SK-N-SH (cell line): ENCODE data around the gene RPL28. TPM values are rescaled to one million over a fixed set of nuclear protein-coding genes. Genes with fewer than 3 reads are reported as not detected.
A peak's percentile ranks its signal among the peaks of the same experiment; 100 is the strongest.

Experiments
- CTCF ChIA-PET: fragments of 300-600, 350-600 bp; formaldehyde crosslinking; extraction: SDS; loops from one replicate; lab custom pipeline; 2021; lab: Yijun Ruan, JAX
- POLR2A ChIA-PET: fragments of 350-600 bp; sonication (Branson Sonifier 250); formaldehyde crosslinking; extraction: SDS; loops from one replicate; lab custom pipeline; 2020; ENCODE audit warnings: antibody characterized with exemption, inconsistent platforms; lab: Yijun Ruan, JAX
- DNase-seq: peaks from one replicate; pipeline ENCODE4 v3.0.0; 2012
- H2AFZ ChIP-seq: fragments of 200-600 bp; sonication (generic); 2 replicates; pipeline ENCODE4 v1.8.1; 2016; ENCODE audit warnings: antibody characterized with exemption, mild to moderate bottlenecking, low read depth
- H3F3A ChIP-seq: fragments of 200-600 bp; sonication (generic); replicated peaks from 2 replicates; pipeline ENCODE3; 2016; ENCODE audit warnings: antibody characterized with exemption, mild to moderate bottlenecking; ENCODE audit not compliant: insufficient read depth
- H3K27ac ChIP-seq, 2 experiments: fragments of 200-500 bp in 1 of 2; fragments of 200-600 bp in 1 of 2; sonication (Bioruptor generic) in 1 of 2; sonication (generic), shearing (Covaris generic) in 1 of 2; 2 replicates each; pipeline versions ENCODE4 v1.5.1 to v1.6.1; 2014 to 2016; ENCODE audit warnings: low read depth in 2 of 2, inconsistent platforms in 1 of 2, low read length in 1 of 2, mild to moderate bottlenecking in 1 of 2, mixed read lengths in 1 of 2
- H3K27me3 ChIP-seq: fragments of 200-600 bp; sonication (generic), shearing (Covaris generic); 2 replicates; pipeline ENCODE4 v1.6.1; 2016; ENCODE audit warnings: mixed run types; ENCODE audit not compliant: insufficient read depth
- H3K36me3 ChIP-seq, 2 experiments: fragments of 200-500 bp in 1 of 2; fragments of 200-600 bp in 1 of 2; sonication (Bioruptor generic) in 1 of 2; sonication (generic) in 1 of 2; replicated peaks in 1 of 2; 2 replicates each; pipeline versions ENCODE3 to v1.5.1; 2014 to 2016; ENCODE audit warnings: low read length in 1 of 2, mild to moderate bottlenecking in 1 of 2; ENCODE audit not compliant: insufficient read depth in 2 of 2, control insufficient read depth in 1 of 2
- H3K4me1 ChIP-seq, 2 experiments: fragments of 200-500 bp in 1 of 2; fragments of 200-600 bp in 1 of 2; sonication (Bioruptor generic) in 1 of 2; sonication (generic), shearing (Covaris generic) in 1 of 2; 2 replicates each; pipeline versions ENCODE4 v1.5.1 to v1.6.1; 2014 to 2016; ENCODE audit warnings: low read depth in 1 of 2, low read length in 1 of 2, mixed run types in 1 of 2; ENCODE audit not compliant: insufficient read depth in 2 of 2, control insufficient read depth in 1 of 2
- H3K4me2 ChIP-seq: fragments of 200-600 bp; sonication (generic), shearing (Covaris generic); 2 replicates; pipeline ENCODE4 v1.6.1; 2017; ENCODE audit warnings: mixed run types
- H3K4me3 ChIP-seq, 2 experiments: fragments of 200-500 bp in 1 of 2; fragments of 200-600 bp in 1 of 2; sonication (Bioruptor generic) in 1 of 2; sonication (generic), shearing (Covaris generic) in 1 of 2; 2 replicates each; pipeline versions ENCODE4 v1.5.1 to v1.8.1; 2014 to 2016; ENCODE audit warnings: low read depth in 2 of 2, inconsistent platforms in 1 of 2, low read length in 1 of 2, mild to moderate bottlenecking in 1 of 2, mixed read lengths in 1 of 2, moderate library complexity in 1 of 2
- H3K79me2 ChIP-seq: fragments of 200-600 bp; sonication (generic); 2 replicates; pipeline ENCODE4 v1.8.1; 2017; ENCODE audit warnings: mild to moderate bottlenecking; ENCODE audit not compliant: insufficient read depth
- H3K9ac ChIP-seq: fragments of 200-600 bp; sonication (generic); 2 replicates; pipeline ENCODE4 v1.6.1; 2017; ENCODE audit warnings: mixed run types
- H3K9me2 ChIP-seq: fragments of 200-600 bp; sonication (generic); 2 replicates; pipeline ENCODE4 v1.6.1; 2017; ENCODE audit warnings: mixed run types
- H3K9me3 ChIP-seq: fragments of 200-600 bp; sonication (generic); 2 replicates; pipeline ENCODE4 v1.6.1; 2017; ENCODE audit warnings: mixed run types, mild to moderate bottlenecking, moderate library complexity
- H4K20me1 ChIP-seq: fragments of 200-600 bp; sonication (generic); 2 replicates; pipeline ENCODE4 v1.6.1; 2017; ENCODE audit warnings: mild to moderate bottlenecking, mixed run types; ENCODE audit not compliant: insufficient read depth
- CHD2 ChIP-seq: fragments of 150-350 bp; IDR thresholded peaks from 2 replicates; pipeline ENCODE4 v1.6.1; 2018; ENCODE audit warnings: low read length; ENCODE audit not compliant: partially characterized antibody
- JUND ChIP-seq: IDR thresholded peaks from 2 replicates; pipeline ENCODE4 v1.4.0; 2012
- MEF2A ChIP-seq: IDR thresholded peaks from 2 replicates; pipeline ENCODE4 v1.4.0; 2012; ENCODE audit warnings: low read depth, borderline replicate concordance
- POLR2AphosphoS5 ChIP-seq: IDR thresholded peaks from 2 replicates; pipeline ENCODE4 v1.6.1; 2012; ENCODE audit warnings: low read depth, low read length
- RFX5 ChIP-seq: IDR thresholded peaks from 2 replicates; pipeline ENCODE4 v1.6.1; 2012; ENCODE audit warnings: mild to moderate bottlenecking, improper control_type of control experiment, low read length
- SIN3A ChIP-seq: IDR thresholded peaks from 2 replicates; pipeline ENCODE4 v1.6.1; 2012; ENCODE audit warnings: low read depth, mild to moderate bottlenecking, low read length, moderate library complexity, borderline replicate concordance
- SMC3 ChIP-seq: IDR thresholded peaks from 2 replicates; pipeline ENCODE4 v1.6.1; 2012; ENCODE audit warnings: low read depth, low read length, improper control_type of control experiment
- whole genome bisulfite sequencing: methylation state at CpG from one replicate; pipeline ENCODE4 v1.1.6; 2017; ENCODE audit warnings: low lambda C conversion rate; 5-methylcytosine and 5-hydroxymethylcytosine counted together
- polyA plus RNA-seq, 3 experiments: library from polyadenylated mRNA; depleted of rRNA; stranded (reverse); fragments of >200 nt; gene quantifications; 2 replicates each; pipeline ENCODE4 v1.2.3, GENCODE V29; 2012
- TF ChIP-seq, protein P1 (sequence below): fragments of 150-350 bp; IDR thresholded peaks from 2 replicates; pipeline ENCODE4 v1.6.1; 2017; ENCODE audit warnings: antibody characterized with exemption, low read length, low read depth, borderline replicate concordance
- TF ChIP-seq, protein P2 (sequence below): IDR thresholded peaks from 2 replicates; pipeline ENCODE4 v1.4.0; 2012; ENCODE audit warnings: low read depth, borderline replicate concordance
- TF ChIP-seq, protein P3 (sequence below): IDR thresholded peaks from 2 replicates; pipeline ENCODE4 v1.6.1; 2012; ENCODE audit warnings: mild to moderate bottlenecking, low read depth, low read length, moderate library complexity
- TF ChIP-seq, protein P4 (sequence below): IDR thresholded peaks from 2 replicates; pipeline ENCODE4 v1.4.0; 2012; ENCODE audit warnings: low read depth

RPL28 gene
- polyA plus RNA-seq, 1 of the 3 experiments (the other 2 are of a cell fraction): 2,368 TPM

DNA sequence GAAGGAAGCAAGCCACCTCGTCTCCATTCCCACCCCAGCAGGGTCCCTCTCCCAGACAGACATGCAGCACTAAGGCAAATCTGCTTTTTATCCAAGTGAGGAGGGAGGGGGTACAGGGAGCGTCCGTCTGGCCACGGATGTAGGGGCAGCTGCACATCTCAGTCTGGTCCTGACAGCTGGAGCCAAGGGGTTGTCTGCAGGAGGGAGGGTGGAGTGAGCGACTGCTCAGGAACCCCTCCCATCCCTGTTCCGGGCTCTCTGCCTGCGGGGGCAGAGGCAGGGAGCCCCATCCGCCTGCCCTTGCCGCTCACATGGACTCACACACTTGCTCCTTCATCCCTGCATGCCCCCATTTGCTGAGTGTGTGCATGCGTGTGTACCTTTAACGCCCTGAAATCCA, 6.6 kb upstream of the RPL28 start:
- H4K20me1 ChIP-seq: no peaks in the 10 kb centered on the region
- H3K9me2 ChIP-seq: no peaks in the 10 kb centered on the region
- no peaks in the 10 kb centered on the region for H3K79me2 ChIP-seq
- H2AFZ ChIP-seq: no peak overlapping the region
- H3K4me1 ChIP-seq: peaks cover 2 to 12% of the 10 kb centered on the region in 2 experiments; a peak in 3 of 4 replicates
- 76% methylated on average over 7 of the region's 11 CpGs for WGBS
- ChIA-PET CTCF (no interaction called here), POLR2A (interaction anchor here (1.6 kb wide), 1 partner anchor 28 kb away, joined by 5 read pairs; no protein-coding TSS in a partner anchor)
- TF ChIP-seq, protein P1, sequence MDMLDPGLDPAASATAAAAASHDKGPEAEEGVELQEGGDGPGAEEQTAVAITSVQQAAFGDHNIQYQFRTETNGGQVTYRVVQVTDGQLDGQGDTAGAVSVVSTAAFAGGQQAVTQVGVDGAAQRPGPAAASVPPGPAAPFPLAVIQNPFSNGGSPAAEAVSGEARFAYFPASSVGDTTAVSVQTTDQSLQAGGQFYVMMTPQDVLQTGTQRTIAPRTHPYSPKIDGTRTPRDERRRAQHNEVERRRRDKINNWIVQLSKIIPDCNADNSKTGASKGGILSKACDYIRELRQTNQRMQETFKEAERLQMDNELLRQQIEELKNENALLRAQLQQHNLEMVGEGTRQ: no peak
- TF ChIP-seq RFX5: no peak
- no peak for TF ChIP-seq SMC3
- TF ChIP-seq, protein P2, sequence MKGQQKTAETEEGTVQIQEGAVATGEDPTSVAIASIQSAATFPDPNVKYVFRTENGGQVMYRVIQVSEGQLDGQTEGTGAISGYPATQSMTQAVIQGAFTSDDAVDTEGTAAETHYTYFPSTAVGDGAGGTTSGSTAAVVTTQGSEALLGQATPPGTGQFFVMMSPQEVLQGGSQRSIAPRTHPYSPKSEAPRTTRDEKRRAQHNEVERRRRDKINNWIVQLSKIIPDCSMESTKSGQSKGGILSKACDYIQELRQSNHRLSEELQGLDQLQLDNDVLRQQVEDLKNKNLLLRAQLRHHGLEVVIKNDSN: no peak
- H3F3A ChIP-seq: no peaks in the 10 kb centered on the region
- H3K27me3 ChIP-seq: no peaks in the 10 kb centered on the region
- H3K9ac ChIP-seq: no peak overlapping the region
- H3K36me3 ChIP-seq: no peaks in the 10 kb centered on the region
- H3K27ac ChIP-seq: no peak overlapping the region
- H3K4me2 ChIP-seq: no peak overlapping the region
- DNase-seq: peak; percentile 37
- no peaks in the 10 kb centered on the region for H3K9me3 ChIP-seq
- H3K4me3 ChIP-seq: no peak overlapping the region

DNA sequence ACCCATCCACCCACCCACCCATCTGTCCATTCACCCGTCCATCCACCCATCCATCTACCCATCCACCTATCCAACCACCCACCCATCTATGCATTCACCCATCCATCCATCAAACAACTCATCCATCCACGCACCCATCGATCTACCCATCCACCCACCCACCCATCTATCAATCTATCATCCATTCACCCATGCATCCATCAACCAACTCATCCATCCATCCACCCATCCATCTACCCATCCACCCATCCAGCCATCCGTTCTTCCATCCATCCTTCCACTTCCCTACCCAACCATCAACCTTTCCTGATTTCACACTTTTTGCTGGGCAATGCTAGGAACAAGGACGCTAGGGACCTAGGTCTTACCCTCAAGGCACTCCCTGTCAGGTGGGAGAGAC, 3.7 kb upstream of the RPL28 start:
- H3K36me3 ChIP-seq: peaks cover 3 to 10% of the 10 kb centered on the region in 2 experiments
- no peak for DNase-seq
- ChIA-PET CTCF (no interaction called here), POLR2A (no interaction called here)
- H2AFZ ChIP-seq: no peak overlapping the region
- peaks cover 11% of the 10 kb centered on the region for H4K20me1 ChIP-seq
- H3K9me2 ChIP-seq: no peaks in the 10 kb centered on the region
- no peaks in the 10 kb centered on the region for H3K9me3 ChIP-seq
- H3K4me2 ChIP-seq: no peak overlapping the region
- H3K4me1 ChIP-seq: peaks cover 6 to 23% of the 10 kb centered on the region in 2 experiments; a peak in 2 of 4 replicates
- no peak overlapping the region for H3K27ac ChIP-seq
- H3K79me2 ChIP-seq: peaks cover 12% of the 10 kb centered on the region
- WGBS: 92% methylated on average over 5 of the region's 5 CpGs
- no peak overlapping the region for H3K9ac ChIP-seq
- H3F3A ChIP-seq: peaks cover 5% of the 10 kb centered on the region
- TF ChIP-seq, protein P3, sequence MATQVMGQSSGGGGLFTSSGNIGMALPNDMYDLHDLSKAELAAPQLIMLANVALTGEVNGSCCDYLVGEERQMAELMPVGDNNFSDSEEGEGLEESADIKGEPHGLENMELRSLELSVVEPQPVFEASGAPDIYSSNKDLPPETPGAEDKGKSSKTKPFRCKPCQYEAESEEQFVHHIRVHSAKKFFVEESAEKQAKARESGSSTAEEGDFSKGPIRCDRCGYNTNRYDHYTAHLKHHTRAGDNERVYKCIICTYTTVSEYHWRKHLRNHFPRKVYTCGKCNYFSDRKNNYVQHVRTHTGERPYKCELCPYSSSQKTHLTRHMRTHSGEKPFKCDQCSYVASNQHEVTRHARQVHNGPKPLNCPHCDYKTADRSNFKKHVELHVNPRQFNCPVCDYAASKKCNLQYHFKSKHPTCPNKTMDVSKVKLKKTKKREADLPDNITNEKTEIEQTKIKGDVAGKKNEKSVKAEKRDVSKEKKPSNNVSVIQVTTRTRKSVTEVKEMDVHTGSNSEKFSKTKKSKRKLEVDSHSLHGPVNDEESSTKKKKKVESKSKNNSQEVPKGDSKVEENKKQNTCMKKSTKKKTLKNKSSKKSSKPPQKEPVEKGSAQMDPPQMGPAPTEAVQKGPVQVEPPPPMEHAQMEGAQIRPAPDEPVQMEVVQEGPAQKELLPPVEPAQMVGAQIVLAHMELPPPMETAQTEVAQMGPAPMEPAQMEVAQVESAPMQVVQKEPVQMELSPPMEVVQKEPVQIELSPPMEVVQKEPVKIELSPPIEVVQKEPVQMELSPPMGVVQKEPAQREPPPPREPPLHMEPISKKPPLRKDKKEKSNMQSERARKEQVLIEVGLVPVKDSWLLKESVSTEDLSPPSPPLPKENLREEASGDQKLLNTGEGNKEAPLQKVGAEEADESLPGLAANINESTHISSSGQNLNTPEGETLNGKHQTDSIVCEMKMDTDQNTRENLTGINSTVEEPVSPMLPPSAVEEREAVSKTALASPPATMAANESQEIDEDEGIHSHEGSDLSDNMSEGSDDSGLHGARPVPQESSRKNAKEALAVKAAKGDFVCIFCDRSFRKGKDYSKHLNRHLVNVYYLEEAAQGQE: no peak
- TF ChIP-seq, protein P4, sequence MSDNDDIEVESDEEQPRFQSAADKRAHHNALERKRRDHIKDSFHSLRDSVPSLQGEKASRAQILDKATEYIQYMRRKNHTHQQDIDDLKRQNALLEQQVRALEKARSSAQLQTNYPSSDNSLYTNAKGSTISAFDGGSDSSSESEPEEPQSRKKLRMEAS: no peak
- TF ChIP-seq POLR2AphosphoS5: no peak
- no peak for TF ChIP-seq MEF2A
- no peak for TF ChIP-seq RFX5
- TF ChIP-seq, protein P1: no peak
- no peak for TF ChIP-seq SMC3
- TF ChIP-seq SIN3A: no peak
- TF ChIP-seq JUND: no peak
- no peak for TF ChIP-seq CHD2
- H3K4me3 ChIP-seq: no peak overlapping the region
- no peaks in the 10 kb centered on the region for H3K27me3 ChIP-seq
